K562 (cell line): ENCODE data around the gene ST7. TPM values are rescaled to one million over a fixed set of nuclear protein-coding genes. Genes with fewer than 3 reads are reported as not detected.

Experiments used
- CHD7 ChIP-seq: fragments of 200-600 bp; sonication (generic); IDR thresholded peaks from one replicate; pipeline ENCODE4 v1.6.1; 2012; ENCODE audit warnings: mild to moderate bottlenecking, low read depth, low read length, inconsistent platforms
- DDX20 ChIP-seq: fragments of 450-650 bp; IDR thresholded peaks from 2 replicates; pipeline ENCODE4 v1.6.1; 2016; ENCODE audit warnings: missing genetic modification characterization, low read depth, mild to moderate bottlenecking, missing compliant biosample characterization, moderate library complexity
- GTF2B ChIP-seq: IDR thresholded peaks from 2 replicates; pipeline ENCODE4 v1.6.1; 2011; ENCODE audit not compliant: insufficient read length; ENCODE audit errors: extremely low read depth
- L3MBTL2 ChIP-seq: fragments of 450-650 bp; IDR thresholded peaks from 2 replicates; pipeline ENCODE4 v1.6.1; 2016; ENCODE audit warnings: mild to moderate bottlenecking, moderate library complexity
- MNT ChIP-seq, 2 experiments: fragments of 450-650 bp; conservative IDR thresholded peaks; 2 replicates each; pipeline ENCODE4 v1.6.1; 2017; ENCODE audit warnings: mild to moderate bottlenecking in 2 of 2, moderate library complexity in 2 of 2
- POU5F1 ChIP-seq: fragments of 150-350 bp; IDR thresholded peaks from 2 replicates; pipeline ENCODE4 v1.6.1; 2014; ENCODE audit warnings: borderline replicate concordance, low read length, low read depth, mild to moderate bottlenecking; ENCODE audit not compliant: partially characterized antibody
- SRSF9 ChIP-seq: fragments of 200-400 bp; formaldehyde crosslinking; IDR thresholded peaks from 2 replicates; pipeline ENCODE4 v1.6.1; 2017; ENCODE audit warnings: low read depth, low read length, borderline replicate concordance
- TOE1 ChIP-seq, 2 experiments: fragments of 450-650 bp in 1 of 2; sonication (generic) in 1 of 2; formaldehyde crosslinking in 1 of 2; IDR thresholded peaks; 2 replicates each; pipeline versions ENCODE4 v1.7.1 to v1.8.0; 2016 to 2022; ENCODE audit warnings: borderline replicate concordance in 2 of 2, mild to moderate bottlenecking in 2 of 2, antibody characterized with exemption in 1 of 2, inconsistent platforms in 1 of 2, low read depth in 1 of 2, missing genetic modification reagents in 1 of 2, moderate library complexity in 1 of 2
- polyA plus RNA-seq, 8 experiments: library from polyadenylated mRNA; depleted of rRNA in 4 of 8; stranded (reverse) in 5 of 8; unstranded in 3 of 8; fragments of >200 nt; fragmentation: Nextera tagmentation in 2 of 8; fragmentation: Illumina TruSeq in 1 of 8; extraction: Ambion mirVana in 2 of 8; extraction: Trizol in 1 of 8; gene quantifications; 2 replicates each; pipeline versions ENCODE4 v1.2.1 to v1.2.3, GENCODE V29; 2011 to 2014; ENCODE audit warnings: inconsistent platforms in 1 of 8, missing spikeins in 1 of 8
- total RNA-seq, 7 experiments: library from RNA; depleted of rRNA in 6 of 7; stranded (reverse); fragments of >200 nt in 6 of 7; fragmentation: Illumina TruSeq in 2 of 7; extraction: Trizol in 2 of 7; gene quantifications; 2 replicates each; pipeline versions ENCODE4 v1.2.1 to v1.2.3, GENCODE V29; 2011 to 2021; ENCODE audit warnings: low replicate concordance in 1 of 7
- TF ChIP-seq, protein P1 (sequence below): fragments of 200-800 bp; sonication (Bioruptor generic); IDR thresholded peaks from 2 replicates; pipeline ENCODE4 v1.6.1; 2017; ENCODE audit warnings: missing genetic modification characterization, missing compliant biosample characterization

Gene ST7
- total and polyA plus RNA-seq, 9 of the 15 experiments (the other 6 are each of a cell fraction or from before 2014, with no cell fraction given) = 23.9 to 56.3 (median 36.9) TPM

GRCh38 chr7:116950889-116951351, 2.4 kb upstream of the ST7 start (continued):
- TF ChIP-seq POU5F1 = no peak
- no peak for TF ChIP-seq SRSF9
- TF ChIP-seq MNT (conservative IDR thresholded peaks at IDR 0.05) = peak; percentile 63 to 71
- no peak for TF ChIP-seq TOE1 (IDR thresholded peaks at IDR 0.05; ENCODE audit: borderline replicate concordance)
- no peak for TF ChIP-seq TOE1 (CRISPR knock-in tag; IDR thresholded peaks at IDR 0.05; ENCODE audit: borderline replicate concordance, low read depth)
- no peak for TF ChIP-seq GTF2B
- TF ChIP-seq DDX20 (tag) = no peak
- no peak; the same call in none of the 2 replicates for TF ChIP-seq L3MBTL2
- TF ChIP-seq CHD7 = no peak
- TF ChIP-seq, protein P1, sequence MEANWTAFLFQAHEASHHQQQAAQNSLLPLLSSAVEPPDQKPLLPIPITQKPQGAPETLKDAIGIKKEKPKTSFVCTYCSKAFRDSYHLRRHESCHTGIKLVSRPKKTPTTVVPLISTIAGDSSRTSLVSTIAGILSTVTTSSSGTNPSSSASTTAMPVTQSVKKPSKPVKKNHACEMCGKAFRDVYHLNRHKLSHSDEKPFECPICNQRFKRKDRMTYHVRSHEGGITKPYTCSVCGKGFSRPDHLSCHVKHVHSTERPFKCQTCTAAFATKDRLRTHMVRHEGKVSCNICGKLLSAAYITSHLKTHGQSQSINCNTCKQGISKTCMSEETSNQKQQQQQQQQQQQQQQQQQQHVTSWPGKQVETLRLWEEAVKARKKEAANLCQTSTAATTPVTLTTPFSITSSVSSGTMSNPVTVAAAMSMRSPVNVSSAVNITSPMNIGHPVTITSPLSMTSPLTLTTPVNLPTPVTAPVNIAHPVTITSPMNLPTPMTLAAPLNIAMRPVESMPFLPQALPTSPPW = no peak
